ENCODE results near the gene NCKAP5L.

DNA sequence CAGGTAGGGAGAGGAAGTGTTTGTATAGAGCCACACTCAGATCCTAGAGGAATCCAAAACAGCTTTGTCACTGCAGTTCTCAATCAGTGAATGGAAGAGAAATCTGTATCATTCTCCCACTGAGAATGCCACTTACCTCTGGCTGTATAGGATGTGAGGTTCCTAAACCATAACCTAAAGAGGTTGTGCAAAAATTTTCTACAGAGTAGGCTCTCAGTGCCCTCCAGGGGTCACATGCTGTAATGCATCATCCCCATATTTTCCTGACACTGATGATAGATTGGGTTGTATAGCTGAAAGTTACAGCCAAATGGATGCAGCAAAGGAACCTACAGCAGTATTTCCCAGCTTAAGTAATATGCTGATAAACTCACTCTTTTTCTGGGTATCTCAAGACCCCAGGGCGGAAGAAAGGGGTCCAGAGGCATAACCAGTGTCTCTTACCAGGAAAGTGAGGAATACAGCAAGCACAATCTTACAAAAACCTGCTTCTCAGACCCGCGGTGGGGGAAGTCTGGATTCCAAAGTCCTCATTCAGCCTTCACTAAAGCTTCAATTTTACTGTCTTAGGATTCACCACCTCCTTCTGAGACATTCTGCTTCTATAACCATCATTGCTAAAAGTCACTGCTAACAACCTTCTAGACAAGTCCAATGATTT, 10.9 kb upstream of the NCKAP5L start:
- TF ChIP-seq EZH2 (IDR thresholded peaks at IDR 0.05; ENCODE audit: low read depth, unreplicated experiment) (no peak), JUNB (IDR thresholded peaks at IDR 0.05; ENCODE audit: unreplicated experiment) (no peak), POLR2AphosphoS5 (IDR thresholded peaks at IDR 0.05; ENCODE audit: low read depth) (no peak), CREB1 (CRISPR knock-in tag; IDR thresholded peaks at IDR 0.05; ENCODE audit: low read depth) (no peak), EZH2phosphoT487 (IDR thresholded peaks at IDR 0.05; ENCODE audit: unreplicated experiment) (no peak), REST (IDR thresholded peaks at IDR 0.05; ENCODE audit: unreplicated experiment) (no peak), ETS1 (IDR thresholded peaks at IDR 0.05) (no peak), NANOG (IDR thresholded peaks at IDR 0.05; ENCODE audit: borderline replicate concordance) (no peak)
- TF ChIP-seq, protein P1, sequence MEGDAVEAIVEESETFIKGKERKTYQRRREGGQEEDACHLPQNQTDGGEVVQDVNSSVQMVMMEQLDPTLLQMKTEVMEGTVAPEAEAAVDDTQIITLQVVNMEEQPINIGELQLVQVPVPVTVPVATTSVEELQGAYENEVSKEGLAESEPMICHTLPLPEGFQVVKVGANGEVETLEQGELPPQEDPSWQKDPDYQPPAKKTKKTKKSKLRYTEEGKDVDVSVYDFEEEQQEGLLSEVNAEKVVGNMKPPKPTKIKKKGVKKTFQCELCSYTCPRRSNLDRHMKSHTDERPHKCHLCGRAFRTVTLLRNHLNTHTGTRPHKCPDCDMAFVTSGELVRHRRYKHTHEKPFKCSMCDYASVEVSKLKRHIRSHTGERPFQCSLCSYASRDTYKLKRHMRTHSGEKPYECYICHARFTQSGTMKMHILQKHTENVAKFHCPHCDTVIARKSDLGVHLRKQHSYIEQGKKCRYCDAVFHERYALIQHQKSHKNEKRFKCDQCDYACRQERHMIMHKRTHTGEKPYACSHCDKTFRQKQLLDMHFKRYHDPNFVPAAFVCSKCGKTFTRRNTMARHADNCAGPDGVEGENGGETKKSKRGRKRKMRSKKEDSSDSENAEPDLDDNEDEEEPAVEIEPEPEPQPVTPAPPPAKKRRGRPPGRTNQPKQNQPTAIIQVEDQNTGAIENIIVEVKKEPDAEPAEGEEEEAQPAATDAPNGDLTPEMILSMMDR (conservative IDR thresholded peaks at IDR 0.05; ENCODE audit: low read depth in 2 of 2): peak; percentile 85 to 86

Measured in GM23338 (cell line).